ENCODE results near the gene SLC39A11.

SLC39A11 gene

DNA sequence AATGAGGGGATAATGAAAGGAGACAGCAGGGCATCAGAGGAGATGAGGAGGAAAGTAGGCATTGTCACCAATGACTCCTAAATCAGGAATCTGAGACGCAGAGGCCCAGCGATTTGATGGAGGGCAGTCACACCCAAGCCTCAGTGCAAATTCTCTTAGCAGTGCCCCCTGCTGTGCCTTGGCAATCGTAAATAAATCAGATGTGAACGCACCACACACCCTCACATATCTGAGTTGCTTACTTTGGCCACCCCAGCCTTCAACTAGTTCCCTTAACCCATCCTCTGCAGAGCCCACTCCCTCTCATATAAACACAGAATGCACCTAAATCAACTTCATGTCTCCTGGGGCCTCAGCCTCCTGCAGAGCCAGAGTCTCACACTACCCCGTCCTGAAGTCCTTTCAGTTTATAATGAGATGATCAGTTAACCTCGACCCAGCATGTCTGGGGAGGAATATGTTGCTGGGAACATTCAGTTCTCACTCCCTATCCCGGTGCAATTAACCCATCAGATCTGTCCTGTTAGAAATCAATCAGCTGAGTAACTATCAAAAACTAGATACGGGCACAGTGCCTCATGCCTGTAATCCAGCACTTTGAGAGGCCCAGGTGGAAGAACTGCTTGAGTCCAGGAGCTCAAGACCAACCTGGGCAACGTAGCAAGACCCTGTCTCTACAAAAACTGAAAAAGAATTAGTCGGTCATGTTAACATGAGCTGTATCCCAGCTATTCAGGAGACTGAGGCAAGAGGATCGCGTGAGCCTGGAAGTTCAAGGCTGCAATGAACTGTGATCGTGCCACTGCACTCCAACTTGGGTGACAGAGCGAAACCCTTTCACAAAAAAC lies 78.4 kb downstream of the SLC39A11 start:
- no peak overlapping the region for H3K4me3 ChIP-seq (replicated peaks; ENCODE audit: low read depth, low read length)
- DNase-seq (ENCODE audit: extremely low read depth, low read depth) = no peak
- no peak for TF ChIP-seq CTCF (IDR thresholded peaks at IDR 0.05; ENCODE audit: low read depth, low read length, missing control alignments)

- no peak overlapping the region for H3K4me3 ChIP-seq (replicated peaks; ENCODE audit: low read depth, low read length)
- no peak for TF ChIP-seq CTCF (IDR thresholded peaks at IDR 0.05; ENCODE audit: low read depth, low read length, missing control alignments)
- no peak for DNase-seq (ENCODE audit: extremely low read depth, low read depth)
Measured at GRCh38 chr17:73013301-73013700, 79.2 kb downstream of the SLC39A11 start.

DNA sequence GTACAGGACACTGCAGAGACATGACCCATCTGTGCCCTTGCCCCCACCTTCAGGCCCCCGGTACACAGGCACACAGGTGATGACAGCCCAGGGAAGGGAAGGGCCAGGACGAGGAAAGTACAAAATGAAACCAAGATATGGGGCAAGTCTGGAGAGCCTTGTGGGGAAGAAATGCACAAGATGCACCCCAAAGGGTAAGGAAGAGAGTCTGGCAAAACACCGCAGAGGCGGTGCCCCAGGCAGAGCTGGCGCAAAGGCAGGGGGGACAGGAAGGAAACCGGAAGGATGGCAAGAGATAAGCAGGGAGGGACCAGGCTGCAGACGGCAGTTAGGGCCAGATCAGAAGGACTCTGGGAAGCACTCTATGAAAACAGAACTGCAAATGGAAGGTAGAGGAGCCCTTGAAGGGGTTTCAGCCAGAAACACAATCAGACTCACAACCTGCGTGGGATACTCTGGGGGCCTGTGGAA lies 81.4 kb downstream of the SLC39A11 start:
- no peak overlapping the region for H3K4me3 ChIP-seq (replicated peaks; ENCODE audit: low read depth, low read length)
- no peak for TF ChIP-seq CTCF (IDR thresholded peaks at IDR 0.05; ENCODE audit: low read depth, low read length, missing control alignments)
- no peak for DNase-seq (ENCODE audit: extremely low read depth, low read depth)

- TF ChIP-seq CTCF (IDR thresholded peaks at IDR 0.05; ENCODE audit: low read depth, low read length, missing control alignments) = no peak
- H3K4me3 ChIP-seq (replicated peaks; ENCODE audit: low read depth, low read length) = no peak overlapping the region
- no peak for DNase-seq (ENCODE audit: extremely low read depth, low read depth)
Measured at GRCh38 chr17:73010414-73010813, 82.1 kb downstream of the SLC39A11 start.

GRCh38 chr17:73007407-73007806 lies 85.1 kb downstream of the SLC39A11 start:
- DNase-seq (ENCODE audit: extremely low read depth, low read depth) = no peak
- H3K4me3 ChIP-seq (replicated peaks; ENCODE audit: low read depth, low read length) = no peak overlapping the region
- no peak for TF ChIP-seq CTCF (IDR thresholded peaks at IDR 0.05; ENCODE audit: low read depth, low read length, missing control alignments)

DNA sequence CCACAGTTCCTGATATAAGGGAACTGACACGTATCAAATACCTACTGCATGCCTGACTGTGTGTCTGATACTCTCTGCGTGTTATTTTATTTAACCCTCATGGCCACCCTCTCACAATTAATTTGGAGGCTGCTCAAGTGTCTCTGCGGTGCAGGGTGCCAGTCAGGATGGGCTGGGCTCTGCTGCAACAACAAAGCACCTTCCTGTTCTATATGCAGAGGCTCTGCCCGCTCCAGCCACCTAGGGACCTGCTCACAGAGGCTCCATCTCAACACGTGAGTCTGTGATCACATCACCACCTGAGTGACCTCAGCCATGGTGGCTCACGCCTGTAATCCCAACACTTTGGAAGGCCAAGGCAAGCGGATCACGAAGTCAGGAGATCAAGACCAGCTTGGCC lies 87.1 kb downstream of the SLC39A11 start:
- no peak for TF ChIP-seq CTCF (IDR thresholded peaks at IDR 0.05; ENCODE audit: low read depth, low read length, missing control alignments)
- DNase-seq (ENCODE audit: extremely low read depth, low read depth) = no peak
- no peak overlapping the region for H3K4me3 ChIP-seq (replicated peaks; ENCODE audit: low read depth, low read length)
